IPS-11a (cell line): ENCODE results near the gene RADIL.
A peak's percentile ranks its signal among the peaks of the same experiment; 100 is the strongest.
"Not testable (repeated sequence)": the region's sequence is repeated elsewhere in the genome, so short reads cannot be mapped to it uniquely, and the experiment has no call there.

ENCODE experiments used
- H3K4me3 ChIP-seq: one replicate; pipeline ENCODE4 v1.5.1; 2013; ENCODE audit warnings: low read depth, low read length, control low read depth

The RADIL gene

DNA sequence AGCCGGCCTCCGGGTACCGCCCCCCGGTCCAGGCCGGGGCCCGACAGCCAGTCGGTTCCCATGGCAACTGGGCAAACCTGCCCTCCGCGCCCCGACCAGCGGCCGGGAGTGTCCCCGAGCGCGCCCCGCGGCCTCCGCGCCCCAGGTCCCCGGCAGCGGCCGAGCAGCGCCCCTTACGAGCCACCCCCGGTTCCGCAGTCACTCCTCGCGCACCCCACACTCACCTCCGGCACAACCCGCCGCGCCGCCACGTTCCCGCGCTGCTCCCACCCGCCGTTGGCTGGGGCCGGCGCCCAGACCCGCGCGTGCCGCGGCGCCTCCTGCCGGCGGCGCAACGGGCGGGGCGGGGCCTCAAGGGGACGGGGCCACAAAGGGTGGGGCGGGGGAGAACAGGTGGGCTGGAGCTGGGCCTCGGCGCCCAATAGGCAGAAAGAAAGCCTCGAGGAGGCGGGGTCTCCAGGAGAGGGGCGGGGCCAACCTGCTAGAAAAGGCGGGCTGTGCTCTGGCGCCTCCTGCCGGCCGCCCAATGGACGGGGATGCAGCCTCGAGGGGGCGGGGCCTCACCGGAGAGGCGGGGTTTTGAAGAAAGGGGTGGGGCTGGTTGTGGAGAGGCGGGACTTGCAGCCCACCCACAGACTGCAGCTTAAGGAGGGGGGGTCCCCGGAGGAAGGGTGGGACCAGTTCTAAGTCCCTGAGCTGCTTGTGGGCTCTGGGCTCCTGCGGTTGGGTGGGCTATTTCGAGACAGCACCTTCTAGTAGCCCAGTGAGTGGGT lies at the start of gene RADIL:
RADIL (minus strand) TSS at position 345 of the 773 bp plus-strand sequence. CDS start 5,577 bp downstream, outside the sequence.
- peak within 1 kb of the TSS; percentile 48 for H3K4me3 ChIP-seq

- H3K4me3 ChIP-seq, result no peak overlapping the region
Observed at GRCh38 chr7:4931943-4932342, 48.4 kb upstream of the RADIL start.

- no peak overlapping the region for H3K4me3 ChIP-seq
Observed at GRCh38 chr7:4929005-4929404, 45.5 kb upstream of the RADIL start.

DNA sequence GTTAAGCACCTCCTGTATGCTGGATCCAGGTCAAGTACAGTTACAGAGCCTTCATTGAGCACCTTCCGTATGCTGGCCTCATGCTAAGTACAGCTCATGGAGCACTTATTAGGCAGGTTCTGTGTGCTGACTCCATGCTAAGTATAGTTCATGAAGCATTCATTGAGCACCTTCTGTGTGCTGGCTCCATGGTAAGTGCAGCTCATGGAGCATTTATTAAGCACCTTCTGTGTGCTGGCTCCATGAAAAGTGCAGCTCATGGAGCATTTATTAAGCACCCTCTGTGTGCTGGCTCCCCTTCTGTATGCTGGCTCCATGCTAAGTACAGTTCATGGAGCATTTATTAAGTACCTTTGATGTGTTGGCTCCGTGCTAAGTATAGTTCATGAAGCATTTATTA lies 44.9 kb upstream of the RADIL start:
- H3K4me3 ChIP-seq, result no peak overlapping the region

- H3K4me3 ChIP-seq, result no peak overlapping the region
Observed at GRCh38 chr7:4919969-4920766, 36.7 kb upstream of the RADIL start.

DNA sequence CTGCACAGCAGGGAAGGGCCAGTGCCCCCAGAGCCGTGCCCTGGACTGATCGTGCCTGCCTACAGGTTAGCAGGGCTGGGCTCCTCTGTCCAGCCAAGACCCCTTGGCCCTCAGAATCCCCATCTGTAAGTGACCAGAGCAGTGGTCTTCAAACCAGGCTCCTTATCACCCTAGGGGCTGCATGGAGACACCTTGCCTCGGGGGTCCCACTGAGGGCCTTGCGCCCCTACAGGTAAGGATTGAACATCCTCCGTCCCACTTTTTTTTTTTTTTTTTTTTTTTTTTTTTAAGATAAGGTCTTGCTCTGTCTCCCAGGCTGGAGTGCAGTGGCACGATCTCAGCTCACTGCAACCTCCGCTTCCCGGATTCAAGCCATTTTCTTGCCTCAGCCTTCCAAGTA lies 32.6 kb upstream of the RADIL start:
- no peak overlapping the region for H3K4me3 ChIP-seq

DNA sequence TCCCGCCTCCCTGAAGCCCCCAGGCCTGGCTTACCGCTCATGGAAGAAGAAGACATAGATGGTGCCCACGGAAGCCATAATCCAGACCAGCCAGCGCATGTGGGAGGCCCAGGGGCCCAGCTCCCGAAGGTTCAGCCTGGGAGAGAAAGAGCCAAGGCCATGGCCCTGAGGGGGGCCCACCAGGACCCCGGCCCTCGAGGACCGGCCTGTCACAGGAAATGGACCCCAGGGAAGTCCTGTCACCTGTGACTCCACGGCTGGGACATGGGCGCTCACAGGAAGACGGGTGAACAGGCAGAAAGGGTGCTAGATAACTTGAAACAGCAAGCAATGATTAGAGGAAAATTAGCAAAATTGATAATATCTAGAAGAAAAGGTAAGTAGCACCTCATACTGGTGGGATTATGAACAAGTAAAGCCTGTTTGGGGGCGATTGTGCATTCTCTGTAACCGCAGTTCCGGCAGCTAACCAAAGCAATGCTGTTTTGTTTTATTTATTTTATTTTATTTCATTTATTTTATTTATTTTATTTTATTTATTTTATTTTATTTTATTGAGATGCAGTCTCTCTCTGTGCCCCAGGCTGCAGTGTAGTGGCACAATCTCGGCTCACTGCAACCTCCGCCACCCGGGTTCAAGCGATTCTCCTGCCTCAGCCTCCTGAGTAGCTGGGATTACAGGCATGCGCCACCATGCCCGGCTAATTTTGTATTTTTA lies 27.8 kb upstream of the RADIL start:
- H3K4me3 ChIP-seq, result no peak overlapping the region

GRCh38 chr7:4906682-4907081 lies 23.2 kb upstream of the RADIL start:
- no peak overlapping the region for H3K4me3 ChIP-seq

DNA sequence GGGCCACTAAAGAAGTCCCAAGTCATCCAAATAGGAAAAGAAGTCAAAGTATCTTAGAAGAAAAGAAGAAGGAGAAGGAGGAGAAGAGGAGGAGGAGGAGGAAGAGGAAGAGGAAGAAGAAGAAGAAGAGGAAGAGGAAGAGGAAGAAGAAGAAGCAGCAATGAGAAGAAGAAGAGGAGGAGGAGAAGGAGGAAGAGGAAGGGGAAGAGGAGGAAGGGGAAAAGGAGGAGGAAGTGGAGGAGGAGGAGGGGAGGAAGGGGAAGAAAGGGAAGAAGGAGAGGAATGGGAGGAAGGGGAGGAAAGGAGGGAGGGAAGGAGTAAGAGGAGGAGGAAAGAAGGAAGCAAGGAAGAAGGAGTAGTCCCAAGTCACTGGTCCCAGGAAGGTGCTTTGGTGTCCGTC lies 21.7 kb upstream of the RADIL start:
- H3K4me3 ChIP-seq, result no peak overlapping the region

DNA sequence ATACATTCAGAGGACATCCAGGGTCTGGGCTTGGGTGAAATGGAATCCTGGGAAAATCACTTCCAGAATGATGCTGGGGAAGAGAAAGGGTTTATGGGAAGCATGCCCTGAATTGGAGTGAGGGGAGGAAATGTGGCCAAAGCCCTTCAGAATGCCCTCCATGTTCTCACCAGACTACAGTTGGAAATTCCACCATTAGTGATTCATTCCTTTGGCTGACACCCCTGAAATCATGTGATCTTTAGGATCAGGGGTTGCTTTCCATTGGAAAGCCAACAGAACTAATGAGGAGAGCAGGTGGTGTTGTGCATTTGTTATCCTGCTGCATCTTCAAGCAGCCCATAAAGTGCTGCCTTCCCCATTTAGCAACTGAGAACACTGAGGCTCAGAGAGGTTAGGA lies 20.8 kb upstream of the RADIL start:
- no peak overlapping the region for H3K4me3 ChIP-seq

DNA sequence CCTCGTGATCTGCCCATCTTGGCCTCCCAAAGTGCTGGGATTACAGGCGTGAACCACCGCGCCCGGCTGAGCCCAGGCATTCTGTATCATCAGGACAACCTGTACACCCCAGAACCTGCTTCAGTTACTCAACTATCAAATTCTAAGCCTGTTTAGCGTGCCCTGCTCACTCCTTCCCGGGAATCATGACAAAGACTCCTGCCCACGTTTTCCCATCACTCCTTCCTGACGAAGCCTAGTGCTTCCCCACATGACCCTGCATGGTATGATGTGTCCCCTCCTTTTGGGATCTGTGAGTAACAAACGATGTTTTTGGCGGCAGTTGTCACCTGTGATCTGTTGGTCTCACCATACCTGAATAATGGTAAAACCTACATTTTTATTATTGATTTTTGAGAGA lies 12.2 kb upstream of the RADIL start:
- H3K4me3 ChIP-seq, result no peak overlapping the region

- no peak overlapping the region for H3K4me3 ChIP-seq
Observed at GRCh38 chr7:4894482-4894881, 11.0 kb upstream of the RADIL start.

- no peak overlapping the region for H3K4me3 ChIP-seq
Observed at GRCh38 chr7:4893929-4894475, 10.5 kb upstream of the RADIL start.

DNA sequence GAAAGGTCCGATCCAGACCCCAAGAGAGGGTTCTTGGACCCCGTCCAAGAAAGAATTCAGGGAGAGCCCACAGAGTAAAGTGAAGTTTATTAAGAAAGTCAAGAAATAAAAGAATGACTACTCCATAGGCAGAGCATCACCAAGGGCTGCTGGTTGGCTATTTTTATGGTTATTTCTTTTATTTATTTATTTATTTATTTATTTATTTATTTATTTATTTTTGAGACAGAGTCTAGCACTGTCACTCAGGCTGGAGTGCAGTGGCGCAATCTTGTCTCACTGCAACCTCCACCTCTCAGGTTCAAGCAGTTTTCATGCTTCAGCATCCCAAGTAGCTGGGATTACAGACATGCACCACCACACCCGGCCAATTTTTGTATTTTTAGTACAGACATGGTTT lies 9.7 kb upstream of the RADIL start:
- H3K4me3 ChIP-seq, result not testable (repeated sequence)

DNA sequence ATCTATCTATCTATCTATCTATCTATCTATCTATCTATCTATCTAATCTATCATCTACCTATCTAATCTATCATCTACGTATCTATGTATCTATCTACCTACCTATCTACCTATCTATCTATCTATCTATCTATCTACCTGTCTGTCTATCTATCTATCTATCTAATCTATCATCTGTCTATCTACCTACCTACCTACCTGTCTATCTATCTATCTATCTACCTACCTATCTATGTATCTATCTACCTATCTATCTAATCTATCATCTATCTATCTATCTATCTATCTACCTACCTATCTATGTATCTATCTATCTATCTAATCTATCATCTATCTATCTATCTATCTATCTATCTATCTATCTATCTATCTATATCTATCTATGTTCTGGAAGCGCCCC lies 8.0 kb upstream of the RADIL start:
- not testable (repeated sequence) for H3K4me3 ChIP-seq

- H3K4me3 ChIP-seq, result no peak overlapping the region
Observed at GRCh38 chr7:4889682-4890081, 6.2 kb upstream of the RADIL start.

GRCh38 chr7:4888161-4888560 lies 4.6 kb upstream of the RADIL start:
- H3K4me3 ChIP-seq, result no peak overlapping the region

- no peak overlapping the region for H3K4me3 ChIP-seq
Observed at GRCh38 chr7:4886671-4887070, 3.2 kb upstream of the RADIL start.

DNA sequence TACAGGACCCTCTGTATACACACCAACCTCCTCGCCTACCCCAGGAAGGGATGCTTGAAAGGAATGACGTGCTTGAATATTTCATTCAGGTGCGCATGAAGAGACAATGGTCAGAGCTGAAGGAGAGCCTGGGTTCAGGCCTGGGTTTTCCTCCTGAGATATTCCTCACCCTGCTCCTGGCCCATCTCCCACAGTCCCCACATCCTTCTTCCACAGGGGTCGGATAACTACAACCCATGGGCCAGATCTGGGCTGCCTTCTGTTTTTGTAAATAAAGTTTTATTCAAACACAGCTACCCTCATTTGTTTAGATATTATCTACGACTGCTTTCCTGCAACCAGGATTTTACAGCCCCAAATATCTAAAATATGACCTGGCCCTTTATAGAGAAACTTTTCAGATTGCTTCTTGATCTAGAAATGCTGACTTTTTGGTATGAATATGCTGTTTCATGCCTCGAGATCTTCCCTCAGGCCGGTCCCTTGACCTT lies 1.8 kb upstream of the RADIL start:
- H3K4me3 ChIP-seq, result no peak overlapping the region

DNA sequence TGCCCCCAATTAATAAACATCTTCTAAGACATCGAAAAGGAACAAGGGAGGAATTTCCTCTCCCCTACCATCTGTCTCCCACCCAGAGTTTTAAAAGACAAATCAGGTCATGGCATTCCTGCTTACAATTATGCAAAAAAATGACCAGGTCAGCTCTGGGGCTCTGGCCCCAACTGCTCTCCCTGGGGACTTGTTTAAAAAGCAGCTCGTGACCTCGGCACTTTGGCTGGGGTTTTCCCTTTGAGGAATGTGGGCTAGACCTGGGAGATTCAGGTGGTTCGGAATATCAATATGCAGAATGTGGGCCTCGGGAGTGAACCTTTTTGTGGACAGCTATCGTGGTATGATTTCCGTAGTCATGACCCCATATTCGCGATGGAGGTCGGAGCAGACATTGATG lies 648 bp upstream of the RADIL start:
- H3K4me3 ChIP-seq, result no peak overlapping the region

GRCh38 chr7:4883033-4883371 lies 514 bp downstream of the RADIL start:
- H3K4me3 ChIP-seq, result peak overlapping the region; percentile 48
